Bronchial epithelial cell (primary cell): ENCODE results near the gene SNX6. TPM values are rescaled to one million over a fixed set of nuclear protein-coding genes. Genes with fewer than 3 reads are reported as not detected.

Source experiments
- DNase-seq: peaks from one replicate; pipeline ENCODE4 v3.0.0-alpha.2; 2010; ENCODE audit warnings: low read depth
- FAIRE-seq: peaks from 2 replicates; lab custom pipeline; 2011; peaks lifted over from hg19 to GRCh38; lab: Jason Lieb, UNC
- H3K27me3 ChIP-seq: 2 replicates; pipeline ENCODE4 v1.5.1; 2011; ENCODE audit warnings: low read length; ENCODE audit not compliant: control insufficient read depth, insufficient read depth
- H3K36me3 ChIP-seq: 2 replicates; pipeline ENCODE4 v1.5.1; 2011; ENCODE audit warnings: low read length; ENCODE audit not compliant: control insufficient read depth, insufficient read depth
- H3K4me3 ChIP-seq: 2 replicates; pipeline ENCODE4 v1.5.1; 2011; ENCODE audit warnings: mild to moderate bottlenecking, low read depth, low read length, control low read depth
- CTCF ChIP-seq: IDR thresholded peaks from 2 replicates; pipeline ENCODE4 v1.5.1; 2011; ENCODE audit warnings: mild to moderate bottlenecking, moderate library complexity, low read length, control low read depth, inconsistent platforms; ENCODE audit not compliant: insufficient read depth, severe bottlenecking
- total RNA-seq: library from RNA; depleted of rRNA; stranded (reverse); fragments of >200 nt; gene quantifications from 2 replicates; pipeline ENCODE4 v1.2.1, GENCODE V29; 2014

SNX6 gene
- total RNA-seq, 1 donor from 2014 or later, result 146 TPM

- DNase-seq (no peak), FAIRE-seq (no peak)
- Histone ChIP-seq H3K4me3 (peak overlapping the region; percentile 99), H3K36me3 (no peaks in the 10 kb centered on the region), H3K27me3 (no peaks in the 10 kb centered on the region)
- no peak for TF ChIP-seq CTCF
Measured at GRCh38 chr14:34629344-34629656, 648 bp downstream of the SNX6 start.

- no peak for FAIRE-seq
Measured at GRCh38 chr14:34628681-34629135, 1.2 kb downstream of the SNX6 start.

GRCh38 chr14:34623506-34623905 is 6.4 kb downstream of the SNX6 start:
- H3K36me3 ChIP-seq, result peaks cover 1% of the 10 kb centered on the region
- FAIRE-seq (no peak), DNase-seq (peak; percentile 42)
- TF ChIP-seq CTCF, result no peak
- H3K4me3 ChIP-seq, result no peak overlapping the region
- no peaks in the 10 kb centered on the region for H3K27me3 ChIP-seq

More at GRCh38 chr14:34628681-34629135, 1.2 kb downstream of the SNX6 start:
- no peaks in the 10 kb centered on the region for H3K27me3 ChIP-seq
- no peak for TF ChIP-seq CTCF
- H3K4me3 ChIP-seq, result peak overlapping the region; percentile 99
- no peaks in the 10 kb centered on the region for H3K36me3 ChIP-seq
- no peak for DNase-seq

GRCh38 chr14:34620839-34621238 is 9.1 kb downstream of the SNX6 start:
- Histone ChIP-seq H3K27me3 (no peaks in the 10 kb centered on the region), H3K36me3 (peaks cover 1% of the 10 kb centered on the region), H3K4me3 (no peak overlapping the region)
- no peak for TF ChIP-seq CTCF
- no peak for DNase-seq
- no peak for FAIRE-seq

GRCh38 chr14:34620115-34620514 is 9.8 kb downstream of the SNX6 start:
- peaks cover 1% of the 10 kb centered on the region for H3K36me3 ChIP-seq
- TF ChIP-seq CTCF, result no peak
- H3K27me3 ChIP-seq, result no peaks in the 10 kb centered on the region
- no peak overlapping the region for H3K4me3 ChIP-seq
- no peak for FAIRE-seq
- DNase-seq, result no peak

- Histone ChIP-seq H3K4me3 (no peak overlapping the region), H3K27me3 (no peaks in the 10 kb centered on the region), H3K36me3 (peaks cover 1% of the 10 kb centered on the region)
- TF ChIP-seq CTCF, result no peak
- DNase-seq, result no peak
- FAIRE-seq, result no peak
Measured at GRCh38 chr14:34619471-34619870, 10.5 kb downstream of the SNX6 start.
